GM12873 (cell line): ENCODE data around the gene WDR26.

Source experiments
- CTCF ChIP-seq: IDR thresholded peaks from 2 replicates; pipeline ENCODE4 v1.5.1; 2012; ENCODE audit warnings: low read depth, mild to moderate bottlenecking, moderate library complexity, low read length, control low read depth; ENCODE audit not compliant: insufficient read depth; ENCODE audit errors: missing control alignments

WDR26 gene

DNA sequence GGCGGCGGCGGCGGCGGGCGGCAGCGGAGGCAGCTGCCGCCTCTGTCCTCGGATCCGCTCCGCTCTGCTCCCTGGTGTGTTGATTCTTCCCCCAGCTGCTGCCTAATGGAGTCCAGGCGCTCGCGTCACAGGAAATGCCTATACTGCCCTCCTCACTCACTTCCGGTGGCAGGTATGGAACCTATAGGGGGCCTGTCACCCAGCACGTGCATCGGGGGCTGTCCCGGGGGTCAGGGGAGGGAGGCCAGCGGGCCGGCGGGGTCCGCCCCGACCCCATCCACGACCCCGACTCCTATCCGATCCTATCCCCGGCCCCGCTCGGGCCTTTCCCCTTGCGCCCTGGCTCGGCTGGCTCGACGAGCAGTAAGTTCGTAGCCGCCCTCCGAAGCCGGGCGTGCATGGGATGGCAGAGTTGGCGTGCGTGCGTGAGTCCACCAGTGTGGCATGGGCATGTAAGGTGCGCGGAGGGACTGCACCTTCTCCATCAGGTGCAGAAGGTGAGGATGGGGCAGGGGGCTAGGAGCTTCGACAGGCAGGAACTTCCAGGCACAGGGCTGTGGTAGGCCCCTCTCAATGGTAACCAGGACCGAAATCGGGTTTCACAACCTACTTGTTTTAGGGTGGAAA, at the start of gene WDR26:
Gene WDR26 (minus strand): TSS at position 107 of the 627 bp plus-strand sequence.
- peak; percentile 26 for TF ChIP-seq CTCF

DNA sequence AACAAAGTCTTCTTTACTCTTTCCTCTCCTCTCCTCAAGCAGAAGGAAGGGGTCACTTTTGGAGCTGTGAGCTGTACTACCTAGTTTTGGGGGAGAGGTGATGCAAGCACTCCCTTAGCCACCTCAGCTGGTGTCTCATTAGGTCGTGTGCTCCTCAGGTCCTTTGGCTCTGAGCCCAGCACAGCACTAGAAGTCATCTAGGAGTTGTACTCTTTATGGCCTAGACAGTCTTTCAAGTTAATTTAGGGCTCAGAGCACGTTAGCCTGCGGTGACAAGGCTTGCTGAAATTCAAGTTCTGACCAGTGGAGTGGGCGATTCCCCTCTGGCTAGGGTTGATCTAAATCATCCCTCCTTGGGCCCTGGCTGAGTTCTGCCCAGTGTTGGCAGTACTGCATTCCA, 48.0 kb upstream of the WDR26 start:
- no peak for TF ChIP-seq CTCF

- no peak for TF ChIP-seq CTCF
Observed at GRCh38 chr1:224481601-224482000, 47.0 kb upstream of the WDR26 start.

DNA sequence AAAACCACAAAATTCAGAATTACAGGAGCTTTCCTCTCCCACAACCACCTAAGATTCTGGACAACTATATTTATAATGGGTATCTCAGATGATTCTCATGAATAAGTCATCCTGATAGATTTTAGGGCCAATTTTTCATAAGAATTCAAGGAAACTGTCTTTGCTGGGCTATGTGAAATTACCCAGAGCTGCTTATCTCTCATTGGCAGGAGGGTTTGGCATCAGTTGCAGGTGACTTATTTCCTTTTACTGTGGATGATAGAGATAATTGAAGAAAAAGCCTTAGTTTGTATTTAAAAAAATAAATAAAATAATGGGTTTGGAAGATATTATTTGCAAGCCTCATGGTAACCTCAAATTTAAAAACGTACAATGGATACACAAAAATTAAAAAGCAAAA, 38.2 kb upstream of the WDR26 start:
- TF ChIP-seq CTCF = no peak

GRCh38 chr1:224466154-224466553, 31.6 kb upstream of the WDR26 start:
- TF ChIP-seq CTCF = no peak

GRCh38 chr1:224459966-224460365, 25.4 kb upstream of the WDR26 start:
- TF ChIP-seq CTCF = no peak

GRCh38 chr1:224458996-224459395, 24.4 kb upstream of the WDR26 start:
- no peak for TF ChIP-seq CTCF
